GM18519 (cell line): ENCODE results near the gene CPEB3.
"Not testable (repeated sequence)": the region's sequence is repeated elsewhere in the genome, so short reads cannot be mapped to it uniquely, and the experiment has no call there.

Source experiments
- ATAC-seq: cut with Tn5 transposase; IDR thresholded peaks from one replicate; pipeline ENCODE4 v1.9.1; 2021; ENCODE audit warnings: mild to moderate bottlenecking, moderate library complexity; ENCODE audit not compliant: unreplicated experiment, low FRiP score

CPEB3 gene

GRCh38 chr10:92216608-92217007, 74.3 kb downstream of the CPEB3 start:
- not testable (repeated sequence) for ATAC-seq

GRCh38 chr10:92215222-92215621, 75.7 kb downstream of the CPEB3 start:
- ATAC-seq: not testable (repeated sequence)

- no peak for ATAC-seq
These were observed 77.8 kb downstream of the CPEB3 start for GRCh38 chr10:92213049-92213448.

- no peak for ATAC-seq
These were observed 82.1 kb downstream of the CPEB3 start for GRCh38 chr10:92208736-92209135.

GRCh38 chr10:92208157-92208720, 82.6 kb downstream of the CPEB3 start:
- ATAC-seq: no peak

GRCh38 chr10:92207061-92207460, 83.8 kb downstream of the CPEB3 start:
- no peak for ATAC-seq

GRCh38 chr10:92203919-92204623, 86.8 kb downstream of the CPEB3 start:
- no peak for ATAC-seq

GRCh38 chr10:92202536-92202935, 88.3 kb downstream of the CPEB3 start:
- ATAC-seq: no peak

- ATAC-seq: no peak
These were observed 90.3 kb downstream of the CPEB3 start for GRCh38 chr10:92200564-92200963.

GRCh38 chr10:92187101-92187500, 103.8 kb downstream of the CPEB3 start:
- no peak for ATAC-seq

GRCh38 chr10:92184977-92185376, 105.9 kb downstream of the CPEB3 start:
- no peak for ATAC-seq

- no peak for ATAC-seq
These were observed 107.7 kb downstream of the CPEB3 start for GRCh38 chr10:92183199-92183598.

GRCh38 chr10:92181575-92181974, 109.3 kb downstream of the CPEB3 start:
- no peak for ATAC-seq

- ATAC-seq: no peak
These were observed 110.5 kb downstream of the CPEB3 start for GRCh38 chr10:92180399-92180798.

- ATAC-seq: no peak
These were observed 113.3 kb downstream of the CPEB3 start for GRCh38 chr10:92177546-92177945.

- ATAC-seq: no peak
These were observed 115.7 kb downstream of the CPEB3 start for GRCh38 chr10:92175164-92175563.

- no peak for ATAC-seq
These were observed 116.9 kb downstream of the CPEB3 start for GRCh38 chr10:92173996-92174395.

- ATAC-seq: no peak
These were observed 126.7 kb downstream of the CPEB3 start for GRCh38 chr10:92164036-92164696.

- ATAC-seq: no peak
These were observed 128.3 kb downstream of the CPEB3 start for GRCh38 chr10:92162541-92162940.

GRCh38 chr10:92156874-92157773, 133.8 kb downstream of the CPEB3 start:
- no peak for ATAC-seq

GRCh38 chr10:92150823-92151222, 140.1 kb downstream of the CPEB3 start:
- no peak for ATAC-seq
